A673 (cell line): Measurements from ENCODE around the gene OR8U1. TPM values are rescaled to one million over a fixed set of nuclear protein-coding genes. Genes with fewer than 3 reads are reported as not detected.

Experiments
- Bru-seq: library from RNA; stranded (reverse); fragments of 400-500 nt; gene quantifications from one replicate; lab custom pipeline; 2021; lab: Mats Ljungman, UMichigan
- BruChase-seq, 2 experiments: library from RNA; stranded (reverse); fragments of 400-500 nt; gene quantifications; one replicate each; lab custom pipeline; 2021; lab: Mats Ljungman, UMichigan
- BruUV-seq: library from RNA; stranded (reverse); fragments of 400-500 nt; replicated peaks from 2 replicates; lab custom pipeline; 2021; lab: Mats Ljungman, UMichigan
- CTCF ChIA-PET: fragments of 300-600 bp; sonication (Branson Sonifier 250); formaldehyde crosslinking; loops from one replicate; lab custom pipeline; 2022; ENCODE audit warnings: antibody characterized with exemption; lab: Charles Lee
- POLR2A ChIA-PET: fragments of 300-600 bp; sonication (Branson Sonifier 250); formaldehyde crosslinking; loops from one replicate; lab custom pipeline; 2022; ENCODE audit warnings: antibody characterized with exemption; ENCODE audit not compliant: low non-redundant PET; lab: Charles Lee
- DNase-seq: peaks from one replicate; pipeline ENCODE4 v3.0.0-alpha.2; 2015; ENCODE audit warnings: low spot score
- H3K27ac ChIP-seq: fragments of 200-600 bp; sonication (generic); 2 replicates; pipeline ENCODE4 v1.5.1; 2016; ENCODE audit warnings: mixed run types, low read depth, mild to moderate bottlenecking, mixed read lengths, antibody characterized with exemption, low read length; ENCODE audit not compliant: poor library complexity, severe bottlenecking
- H3K27me3 ChIP-seq: fragments of 200-600 bp; sonication (generic); replicated peaks from 2 replicates; pipeline ENCODE4 v1.6.1; 2017; ENCODE audit warnings: mixed run types, low read depth, mild to moderate bottlenecking, mixed read lengths, antibody characterized with exemption, low read length; ENCODE audit not compliant: insufficient read depth, poor library complexity
- H3K36me3 ChIP-seq: fragments of 200-600 bp; sonication (generic); 2 replicates; pipeline ENCODE4 v1.6.1; 2016; ENCODE audit warnings: mixed run types, mild to moderate bottlenecking, mixed read lengths, antibody characterized with exemption, low read length; ENCODE audit not compliant: insufficient read depth, poor library complexity, severe bottlenecking
- H3K4me1 ChIP-seq: fragments of 200-600 bp; sonication (generic); 2 replicates; pipeline ENCODE4 v1.6.1; 2017; ENCODE audit warnings: mixed run types, mild to moderate bottlenecking, mixed read lengths, antibody characterized with exemption, low read length; ENCODE audit not compliant: insufficient read depth, poor library complexity, severe bottlenecking
- H3K4me3 ChIP-seq: fragments of 200-600 bp; sonication (generic); 2 replicates; pipeline ENCODE4 v1.5.1; 2016; ENCODE audit warnings: low read depth, mixed run types, mild to moderate bottlenecking, mixed read lengths, low read length; ENCODE audit not compliant: poor library complexity, severe bottlenecking
- H3K9me3 ChIP-seq: fragments of 200-600 bp; sonication (generic); 2 replicates; pipeline ENCODE4 v1.6.1; 2016; ENCODE audit warnings: mixed run types, low read depth, mild to moderate bottlenecking, mixed read lengths, antibody characterized with exemption, low read length; ENCODE audit not compliant: poor library complexity, severe bottlenecking
- CTCF ChIP-seq: fragments of 300-800, 200-600 bp; sonication (generic); conservative IDR thresholded peaks from 2 replicates; pipeline ENCODE4 v1.5.1; 2017; ENCODE audit warnings: low read depth, mild to moderate bottlenecking, antibody characterized with exemption, low read length, moderate library complexity, mixed read lengths
- EZH2 ChIP-seq: fragments of 200-600 bp; sonication (generic); IDR thresholded peaks from 2 replicates; pipeline ENCODE4 v1.6.1; 2017; ENCODE audit warnings: borderline replicate concordance, low read depth, mild to moderate bottlenecking, mixed read lengths, antibody characterized with exemption, low read length; ENCODE audit not compliant: poor library complexity, severe bottlenecking
- intact Hi-C: fragments of 100-400 bp; cut with micrococcal nuclease; formaldehyde crosslinking; loops from one replicate; pipeline ENCODE4 v1.10.0; 2022; ENCODE audit not compliant: unreplicated experiment
- long read RNA-seq: library from polyadenylated mRNA; stranded (forward); transcript quantifications from one replicate; pipeline ENCODE4 v2.0.0, GENCODE V29; 2022
- total RNA-seq: library from RNA; stranded (reverse); gene quantifications from 2 replicates; pipeline ENCODE4 v1.2.3, GENCODE V29; 2021

Gene OR8U1
- not detected in 2 replicates for total RNA-seq
- Bru-seq, nascent RNA = not detected
- not detected for BruChase-seq, experiment 1, labeled RNA remaining after a 2-hour chase
- BruChase-seq, experiment 2, labeled RNA remaining after a 6-hour chase = not detected
- long read RNA-seq = 0 reads

- POLR2A ChIA-PET = no interaction called here
- Histone ChIP-seq H3K4me3 (no peak within 1 kb of the TSS), H3K9me3 (no peaks in the 10 kb centered on the region), H3K36me3 (no peaks in the 10 kb centered on the region), H3K27me3 (no peaks in the 10 kb centered on the region), H3K27ac (no peak within 1 kb of the TSS), H3K4me1 (no peaks in the 10 kb centered on the region)
- no peak for DNase-seq
- BruUV-seq = no TSS peak
- intact Hi-C loops = no loop called here
- CTCF ChIA-PET = no interaction called here
- TF ChIP-seq CTCF (no peak), EZH2 (no peak)
These were observed at the start of gene OR8U1 for GRCh38 chr11:56375324-56375723. Gene OR8U1, plus strand, starts transcription at chr11:56375624. Its CDS starts 0 bp downstream, at chr11:56375624.

- intact Hi-C loops = no loop called here
- no TSS peak for BruUV-seq
- POLR2A ChIA-PET = no interaction called here
- Histone ChIP-seq H3K36me3 (no peaks in the 10 kb centered on the region), H3K27me3 (no peaks in the 10 kb centered on the region), H3K4me3 (no peak overlapping the region), H3K4me1 (no peaks in the 10 kb centered on the region), H3K9me3 (peaks cover 3% of the 10 kb centered on the region), H3K27ac (no peak overlapping the region)
- no peak for TF ChIP-seq CTCF
- no peak for TF ChIP-seq EZH2
- CTCF ChIA-PET = no interaction called here
- DNase-seq = no peak
These were observed 43.4 kb upstream of the OR8U1 start for GRCh38 chr11:56331861-56332491.

GRCh38 chr11:56333156-56333555, 42.3 kb upstream of the OR8U1 start:
- Histone ChIP-seq H3K4me3 (no peak overlapping the region), H3K27me3 (no peaks in the 10 kb centered on the region), H3K4me1 (no peaks in the 10 kb centered on the region), H3K27ac (no peak overlapping the region), H3K36me3 (no peaks in the 10 kb centered on the region), H3K9me3 (peaks cover 7% of the 10 kb centered on the region)
- ChIA-PET CTCF (no interaction called here), POLR2A (no interaction called here)
- no TSS peak for BruUV-seq
- intact Hi-C loops = no loop called here
- DNase-seq = no peak
- TF ChIP-seq CTCF = no peak
- TF ChIP-seq EZH2 = no peak
